Stimulated activated CD4-positive, alpha-beta T cell treated with anti-CD3 and anti-CD28 coated beads, Interleukin-1b, Interleukin-23, amount 100 ng/mL, for 1 hour (primary cell): ENCODE measurements around the gene MUL1.
"Not testable (repeated sequence)": the region's sequence is repeated elsewhere in the genome, so short reads cannot be mapped to it uniquely, and the experiment has no call there.

Source experiments
- DNase-seq, 2 donors: peaks; one replicate each; pipeline ENCODE4 v3.0.0-alpha.2; 2020; ENCODE audit warnings: low read depth in 2 of 2

Gene MUL1

DNA sequence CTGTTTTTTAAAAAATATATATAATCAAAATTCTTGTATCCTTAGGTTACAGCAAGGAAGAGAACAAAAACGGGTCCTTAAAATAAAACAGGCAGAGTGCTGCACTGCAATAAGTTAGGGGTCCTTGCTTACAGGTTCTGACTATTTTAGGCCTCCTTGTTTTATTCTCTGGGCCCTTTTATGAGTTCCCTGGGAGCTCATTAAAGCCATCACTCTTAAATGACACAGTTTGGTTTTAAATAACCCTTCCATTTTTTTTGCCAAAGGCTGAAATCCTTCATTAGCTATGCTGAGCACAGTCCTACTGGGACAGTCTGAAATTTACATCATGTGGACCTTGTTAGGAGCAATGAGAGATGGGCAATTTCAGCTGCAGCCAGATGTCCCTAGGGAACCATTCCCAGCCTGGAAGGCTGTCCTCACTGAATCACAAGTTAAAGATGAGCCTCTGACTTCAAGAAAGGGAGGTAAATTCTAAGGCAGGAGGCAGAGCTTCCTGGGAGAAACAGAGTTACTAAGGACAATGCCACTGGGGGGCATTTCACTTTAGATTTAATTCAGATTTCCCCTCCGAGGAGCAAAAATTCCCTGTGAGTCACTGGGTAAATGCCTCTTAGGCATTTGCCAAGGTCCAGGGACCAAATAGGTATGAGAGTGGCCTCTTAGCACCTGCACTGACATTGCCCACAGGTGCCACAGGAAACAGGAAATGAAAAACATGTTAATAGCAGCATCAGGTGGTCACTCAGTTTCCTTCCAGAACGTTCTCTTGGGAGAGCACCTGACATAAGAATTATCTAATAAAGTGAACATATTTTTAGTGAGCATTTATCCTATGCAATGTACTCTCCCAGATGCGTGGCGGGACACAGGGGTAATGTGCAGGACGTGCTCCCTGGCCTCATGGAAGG lies 3.8 kb upstream of the MUL1 start:
- DNase-seq: no peak

DNA sequence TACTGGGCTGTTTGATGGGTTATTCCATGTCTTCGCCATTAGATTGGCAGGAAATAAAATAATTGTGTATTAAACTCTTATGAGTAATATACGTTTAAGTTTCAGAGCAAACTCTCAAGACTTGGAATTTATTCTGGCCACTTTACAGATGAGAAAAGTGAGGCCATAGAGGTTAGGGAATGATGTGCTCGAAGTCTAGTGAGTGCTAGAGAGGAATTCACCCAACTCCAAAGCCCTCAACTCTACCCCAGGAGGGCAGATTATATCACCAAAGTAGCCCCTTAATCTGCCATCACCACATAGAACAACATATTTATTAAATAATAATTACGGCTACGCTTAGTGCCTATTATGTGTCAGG lies 440 bp upstream of the MUL1 start:
- DNase-seq: no peak

DNA sequence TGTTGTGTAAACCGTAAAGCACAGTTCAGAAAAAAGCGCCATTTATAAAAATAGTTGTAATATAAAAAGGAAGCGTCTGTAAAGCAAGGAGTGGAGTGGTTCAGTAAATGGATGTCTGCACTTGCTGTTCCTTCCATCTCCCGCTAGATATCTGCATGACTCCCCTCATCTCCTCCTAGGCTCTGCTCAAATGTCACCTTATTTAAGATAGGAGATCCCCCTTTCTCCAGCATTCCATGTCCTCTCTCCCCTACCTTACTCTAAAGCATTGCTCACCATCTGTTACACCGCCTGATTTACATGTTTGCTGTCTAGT lies 745 bp downstream of the MUL1 start:
- DNase-seq: no peak

DNA sequence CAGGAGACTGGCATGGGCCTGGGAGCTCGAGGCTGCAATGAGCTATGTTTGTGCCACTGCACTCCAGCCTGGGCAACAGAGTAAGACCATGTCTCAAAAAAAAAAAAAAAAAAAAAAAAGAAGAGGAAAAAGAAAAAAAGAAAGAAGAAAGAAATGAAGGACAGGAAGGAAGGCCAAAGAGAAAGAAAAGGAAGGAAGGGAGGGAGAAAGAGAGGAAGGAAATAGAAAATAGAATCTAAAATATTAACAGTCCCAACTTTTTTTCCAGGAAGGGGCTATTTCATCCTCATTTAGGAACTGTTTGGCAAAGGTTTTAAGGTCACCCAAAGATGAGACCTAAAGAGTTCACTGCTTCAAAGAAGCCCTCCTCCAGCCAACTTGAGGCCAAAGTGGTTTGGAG lies 2.5 kb downstream of the MUL1 start:
- DNase-seq: no peak

DNA sequence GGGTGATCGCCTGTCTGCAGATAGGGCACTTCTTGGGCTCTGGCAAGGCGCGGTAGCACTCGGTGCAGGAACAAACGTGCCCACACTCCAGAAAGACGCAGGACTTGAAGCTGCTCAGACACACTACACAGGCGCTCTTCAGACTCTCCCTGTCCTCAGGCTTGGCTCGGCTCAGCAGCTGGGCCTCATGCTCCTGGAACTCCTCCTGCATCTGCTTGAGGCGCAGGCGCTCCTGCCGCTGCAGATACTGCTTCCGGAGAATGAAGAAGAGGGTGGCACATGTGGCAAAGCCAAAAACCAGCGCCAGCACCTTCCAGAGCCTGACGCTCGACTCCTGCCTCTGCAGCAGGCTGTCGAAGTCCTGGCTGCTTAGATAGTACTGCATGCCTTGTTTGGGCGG lies 7.2 kb downstream of the MUL1 start:
- no peak for DNase-seq

DNA sequence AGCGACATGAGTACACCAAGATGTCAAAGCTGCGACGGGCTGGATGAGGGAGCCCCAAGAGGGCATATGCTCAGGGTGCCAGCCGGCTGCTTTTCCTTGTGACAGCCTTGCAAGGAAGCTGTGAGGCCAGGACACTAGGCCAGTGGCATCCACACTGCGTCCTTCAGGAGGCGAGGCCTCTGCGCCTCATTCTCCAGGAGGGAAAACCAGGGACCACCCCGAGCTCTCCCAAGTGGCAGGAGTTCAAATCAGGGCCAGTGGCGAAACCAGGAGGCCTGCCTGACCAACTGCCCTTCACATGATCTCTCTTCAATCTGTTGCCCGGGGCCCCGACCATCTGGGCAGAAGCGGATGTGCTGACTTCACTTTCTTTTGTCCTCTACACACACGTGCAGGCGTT lies 8.2 kb downstream of the MUL1 start:
- DNase-seq: no peak

DNA sequence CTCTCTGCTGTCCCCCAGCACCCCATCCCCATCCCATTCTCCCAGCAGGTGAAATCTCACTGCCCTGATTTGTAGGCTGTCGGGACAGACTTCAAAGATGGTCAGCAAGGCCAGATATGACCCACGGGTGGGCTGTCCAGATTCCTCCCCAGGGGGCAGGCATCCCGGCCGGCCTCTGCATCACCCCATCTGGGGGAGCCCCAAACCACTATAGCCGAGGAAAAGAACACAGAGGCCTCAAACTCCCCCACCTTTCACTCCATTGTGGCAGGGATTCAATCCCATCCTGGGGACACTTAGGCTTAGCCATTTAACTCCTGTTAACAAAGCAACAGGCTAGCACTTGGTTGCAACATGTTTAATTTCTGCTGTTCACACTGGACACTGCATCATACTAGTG lies 8.8 kb downstream of the MUL1 start:
- DNase-seq: no peak

DNA sequence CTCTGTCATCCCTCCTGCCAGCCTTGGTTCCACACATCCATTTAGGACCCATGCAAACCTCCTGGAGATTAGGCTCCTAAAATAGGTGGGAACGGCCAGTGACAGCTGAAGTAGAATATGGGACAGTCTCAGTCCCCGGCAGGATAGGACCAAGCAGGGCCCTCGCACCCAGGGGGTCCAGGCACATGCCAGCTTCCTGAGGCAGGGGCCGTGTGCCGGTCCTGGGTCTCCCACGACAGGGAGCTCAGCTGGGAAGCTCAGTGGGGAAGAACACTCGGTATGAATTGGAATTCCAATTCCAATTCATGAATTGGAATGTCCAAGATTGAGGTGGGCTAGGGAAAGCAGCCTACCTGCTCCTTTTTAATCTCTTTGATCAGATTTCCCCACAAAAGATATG lies 9.8 kb downstream of the MUL1 start:
- DNase-seq: no peak

DNA sequence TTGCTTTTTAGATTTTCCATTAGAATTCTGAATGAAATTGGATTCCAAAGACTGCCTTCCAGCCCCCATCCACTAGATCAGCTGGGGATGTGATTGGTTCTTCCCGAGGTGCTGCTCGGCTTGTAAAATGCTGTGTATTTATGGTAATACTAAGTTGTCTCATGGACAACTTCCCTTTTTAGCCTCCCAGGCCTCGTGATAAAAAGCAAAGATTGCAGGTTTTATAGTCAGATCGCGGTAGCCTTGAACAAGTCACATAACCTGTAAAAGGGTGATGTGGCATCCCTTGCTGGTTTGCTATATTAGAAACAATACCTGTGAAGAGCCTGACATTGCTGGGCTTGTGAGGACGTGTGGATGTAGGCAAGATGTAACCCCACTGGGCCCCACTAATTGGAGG lies 10.4 kb downstream of the MUL1 start:
- DNase-seq: no peak

DNA sequence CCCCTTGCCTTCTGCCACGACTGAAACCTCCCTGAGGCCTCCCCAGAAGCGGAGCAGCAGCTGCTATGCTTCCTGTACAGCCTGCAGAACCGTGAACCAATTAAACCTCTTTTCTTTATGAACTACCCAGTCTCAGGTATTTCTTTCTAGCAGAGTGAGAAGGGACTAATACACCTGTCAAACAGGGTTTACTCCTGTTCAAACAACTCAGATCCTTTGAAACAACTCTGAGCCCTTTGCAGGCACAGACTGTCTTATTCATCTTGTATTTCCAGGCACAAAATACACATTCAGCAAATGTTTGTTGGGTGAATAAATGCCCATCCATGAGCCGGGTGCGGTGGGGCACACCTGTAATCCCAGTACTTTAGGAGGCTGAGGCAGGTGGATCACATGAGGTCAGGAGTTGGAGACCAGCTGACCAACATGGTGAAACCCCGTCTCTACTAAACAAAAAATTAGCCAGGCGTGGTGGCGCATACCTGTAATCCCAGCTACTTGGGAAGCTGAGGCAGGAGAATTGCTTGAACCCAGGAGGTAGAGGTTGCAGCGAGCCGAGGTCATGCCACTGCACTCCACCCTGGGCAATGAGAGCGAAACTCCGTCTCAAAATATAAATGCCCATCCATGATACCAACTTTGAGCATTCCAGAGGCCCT lies 11.1 kb downstream of the MUL1 start:
- not testable (repeated sequence) for DNase-seq

DNA sequence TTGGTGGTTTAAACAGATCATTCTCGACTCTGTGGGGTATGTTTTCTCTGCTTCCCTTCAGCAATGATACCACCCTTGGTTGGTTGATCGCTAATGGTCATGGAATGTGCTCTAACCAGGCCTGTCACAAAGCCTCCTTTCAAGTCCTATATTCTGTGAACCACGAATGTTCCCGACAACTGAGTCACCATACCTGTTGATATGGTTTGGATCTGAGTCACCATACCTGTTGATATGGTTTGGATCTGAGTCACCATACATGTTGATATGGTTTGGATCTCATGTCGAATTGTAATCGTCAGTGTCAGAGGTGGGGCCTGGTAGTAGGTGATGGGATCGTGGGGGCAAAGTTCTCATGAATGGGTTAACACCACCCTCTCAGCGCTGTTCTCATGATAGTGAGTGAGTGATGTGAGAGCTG lies 11.7 kb downstream of the MUL1 start:
- DNase-seq: no peak

DNA sequence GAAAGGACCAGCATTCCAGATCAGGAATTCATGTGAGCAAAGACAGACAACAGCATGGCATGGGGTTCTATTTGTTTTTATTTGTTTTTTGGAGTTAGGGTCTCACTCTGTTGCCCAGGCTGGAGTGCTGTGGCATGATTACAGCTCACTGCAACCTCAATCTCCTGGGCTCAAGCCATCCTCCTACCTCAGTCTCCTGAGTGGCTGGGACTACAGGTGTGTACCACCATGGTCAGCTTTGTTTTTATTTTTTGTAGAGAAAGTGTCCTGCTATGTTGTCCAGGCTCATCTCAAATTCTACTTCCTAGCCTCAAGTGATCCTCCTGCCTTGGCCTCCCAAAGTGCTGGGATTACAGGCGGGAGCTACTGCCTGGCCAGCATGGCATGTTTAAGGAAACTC lies 12.3 kb downstream of the MUL1 start:
- DNase-seq: no peak

DNA sequence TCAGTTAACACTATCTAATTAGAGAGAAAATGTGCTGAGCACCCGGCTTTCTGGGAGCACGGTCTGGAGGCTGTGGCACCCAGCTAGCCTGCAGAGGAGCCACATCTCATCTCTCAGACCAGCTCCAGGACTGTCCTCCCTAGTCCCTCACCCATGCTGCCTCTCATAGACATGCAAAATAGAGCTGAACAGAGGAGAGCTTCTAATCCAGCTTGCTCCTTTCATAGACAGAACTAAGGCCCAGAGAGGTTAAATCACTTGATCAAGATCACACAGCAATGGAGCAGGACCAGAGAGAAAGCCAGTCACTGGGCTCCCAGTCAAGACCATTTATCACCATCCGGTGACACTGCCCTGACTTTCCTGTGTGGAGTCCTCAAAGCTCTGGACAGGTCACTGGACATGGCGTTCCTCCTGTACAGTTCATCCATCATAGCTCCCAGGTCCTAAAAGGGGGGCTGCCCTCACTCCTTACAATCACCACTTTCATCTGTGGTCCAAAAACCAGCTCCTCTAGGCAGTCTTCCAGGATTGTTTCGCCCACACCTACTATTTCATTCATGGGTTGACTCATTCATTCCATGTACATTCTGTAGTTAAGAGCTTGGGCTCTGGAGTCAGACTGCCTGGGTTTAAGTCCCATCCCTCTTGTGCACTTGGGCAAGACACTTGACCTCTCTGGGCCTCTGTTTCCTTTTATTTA lies 13.2 kb downstream of the MUL1 start:
- no peak for DNase-seq

DNA sequence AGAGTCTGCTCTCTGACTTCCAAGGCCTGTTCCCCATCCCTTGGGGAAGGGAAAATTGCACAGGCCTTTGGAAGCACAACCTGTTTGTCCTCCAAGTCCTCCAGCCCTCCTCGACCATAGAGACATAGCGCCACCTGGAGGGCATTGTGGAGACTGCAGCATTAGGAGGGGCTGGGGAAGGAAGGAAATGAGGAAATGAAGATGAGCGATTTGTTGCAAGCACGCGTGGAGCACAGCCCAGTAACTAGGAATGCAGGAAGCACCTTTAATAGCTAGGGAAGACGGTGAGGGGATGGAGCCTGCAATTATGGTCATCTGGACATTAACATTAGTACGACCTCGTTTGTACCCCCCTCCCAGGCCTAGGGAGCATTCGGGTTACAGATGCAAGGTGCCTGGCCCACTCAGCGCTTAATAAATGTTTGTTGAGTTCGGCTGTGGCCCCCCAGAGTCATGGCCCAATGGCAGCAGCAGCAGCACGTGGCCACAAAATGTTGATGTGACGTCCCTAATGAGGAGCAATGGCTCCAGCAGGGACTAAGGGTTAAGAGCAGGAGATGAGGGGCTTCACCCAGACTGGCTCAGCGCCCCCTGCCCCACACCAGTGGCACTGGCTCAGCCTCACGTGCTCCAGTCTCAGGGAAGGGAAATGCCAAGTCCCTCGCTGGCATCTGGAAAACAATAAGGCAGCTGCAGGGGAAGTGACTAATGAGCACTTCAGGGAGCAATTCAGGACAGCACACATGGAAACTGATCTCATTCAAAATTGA lies 13.9 kb downstream of the MUL1 start:
- peak; percentile 60 to 72 for DNase-seq

DNA sequence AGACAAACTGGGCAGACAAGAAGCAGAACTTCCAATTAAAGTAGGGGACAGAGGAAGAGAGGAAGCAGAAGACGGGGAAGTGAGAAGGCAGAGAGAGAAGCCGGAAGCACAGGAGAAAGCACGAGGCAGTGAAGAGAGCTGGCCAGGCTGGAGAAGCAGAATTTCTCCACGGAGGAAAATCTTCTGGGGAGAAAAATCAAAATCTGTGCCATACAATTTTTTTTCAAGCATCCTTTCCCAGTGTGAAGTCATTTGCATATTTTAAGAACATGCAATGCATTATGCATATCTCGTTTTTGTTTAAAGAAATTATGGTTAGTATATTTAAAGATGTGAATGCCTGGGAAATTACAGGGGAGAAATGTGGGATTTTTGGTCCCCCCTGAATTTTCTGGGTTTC lies 14.6 kb downstream of the MUL1 start:
- DNase-seq: no peak

DNA sequence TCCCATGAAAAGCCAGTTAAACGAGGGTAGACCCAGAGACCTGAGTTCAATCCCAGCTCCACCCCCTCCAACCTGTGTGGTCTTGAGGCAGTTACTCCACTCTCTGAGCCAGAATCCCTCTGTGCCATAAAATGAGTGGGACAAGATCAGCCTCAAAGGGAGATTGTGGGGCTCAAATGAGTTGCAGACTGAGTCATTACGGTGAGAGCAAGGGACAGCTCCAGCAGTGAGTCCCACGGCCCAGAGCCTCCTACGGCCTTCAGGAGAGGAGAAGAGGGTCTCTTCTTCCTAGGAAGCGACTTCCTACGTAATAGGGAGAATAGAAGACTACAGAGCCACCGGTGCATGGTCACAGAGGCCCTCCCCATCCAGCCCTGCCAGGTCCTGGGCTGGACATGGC lies 15.2 kb downstream of the MUL1 start:
- DNase-seq: no peak

DNA sequence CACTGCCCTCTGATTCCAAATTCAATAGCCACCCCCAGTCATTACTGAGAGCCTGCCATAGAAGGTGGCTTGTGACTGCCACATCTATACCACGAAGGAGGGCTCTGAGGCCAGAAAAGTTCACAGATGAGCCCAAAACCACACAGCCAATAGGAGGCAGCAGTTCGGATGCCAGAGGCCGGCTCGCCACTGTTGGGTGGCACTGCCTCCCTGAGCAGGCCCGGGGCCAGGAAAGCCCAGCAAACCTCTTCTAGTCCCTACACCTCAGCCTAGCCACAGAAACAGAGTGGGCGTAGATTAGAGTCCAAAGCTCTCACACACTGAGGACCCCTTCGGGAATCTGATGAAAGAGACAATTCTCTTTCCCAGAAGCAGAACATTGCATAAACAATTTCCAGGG lies 16.1 kb downstream of the MUL1 start:
- DNase-seq: no peak

DNA sequence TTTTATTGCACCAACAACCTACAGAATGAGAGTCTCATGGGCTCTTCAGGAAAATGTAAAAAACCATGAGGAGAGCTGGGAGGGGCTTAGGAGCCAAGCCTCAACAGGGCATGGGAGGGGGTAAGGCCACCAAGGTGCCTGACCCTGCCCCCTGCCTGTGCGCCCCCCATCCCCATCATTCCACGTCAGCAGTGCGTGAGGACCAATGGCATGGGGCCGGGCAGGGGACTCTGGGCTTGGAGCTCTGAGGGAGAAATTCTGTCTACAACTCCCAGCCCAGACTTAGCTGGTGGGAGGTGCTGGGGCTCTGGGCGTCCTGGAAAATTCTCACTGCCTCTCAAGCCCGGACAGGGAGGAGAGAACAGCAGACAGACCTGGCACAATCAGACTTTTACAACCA lies 16.8 kb downstream of the MUL1 start:
- no peak for DNase-seq

DNA sequence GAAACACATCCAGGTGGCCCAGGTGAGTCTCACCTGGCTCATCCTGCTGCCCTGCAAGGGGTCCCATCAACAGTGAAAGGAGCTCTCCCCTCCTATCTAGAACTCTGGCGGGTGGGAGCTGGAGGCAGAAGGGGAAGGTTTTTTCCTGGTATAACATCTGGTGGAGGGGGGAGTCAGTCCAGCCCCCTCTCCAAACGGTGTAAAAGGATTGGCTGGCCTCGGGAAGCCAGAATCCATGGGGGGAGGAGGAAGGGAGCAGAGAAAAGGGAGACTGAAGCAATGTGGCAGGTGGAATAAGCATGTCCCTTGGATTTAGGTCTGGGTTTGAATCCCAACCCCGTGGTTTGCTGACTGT lies 20.7 kb downstream of the MUL1 start:
- no peak for DNase-seq

DNA sequence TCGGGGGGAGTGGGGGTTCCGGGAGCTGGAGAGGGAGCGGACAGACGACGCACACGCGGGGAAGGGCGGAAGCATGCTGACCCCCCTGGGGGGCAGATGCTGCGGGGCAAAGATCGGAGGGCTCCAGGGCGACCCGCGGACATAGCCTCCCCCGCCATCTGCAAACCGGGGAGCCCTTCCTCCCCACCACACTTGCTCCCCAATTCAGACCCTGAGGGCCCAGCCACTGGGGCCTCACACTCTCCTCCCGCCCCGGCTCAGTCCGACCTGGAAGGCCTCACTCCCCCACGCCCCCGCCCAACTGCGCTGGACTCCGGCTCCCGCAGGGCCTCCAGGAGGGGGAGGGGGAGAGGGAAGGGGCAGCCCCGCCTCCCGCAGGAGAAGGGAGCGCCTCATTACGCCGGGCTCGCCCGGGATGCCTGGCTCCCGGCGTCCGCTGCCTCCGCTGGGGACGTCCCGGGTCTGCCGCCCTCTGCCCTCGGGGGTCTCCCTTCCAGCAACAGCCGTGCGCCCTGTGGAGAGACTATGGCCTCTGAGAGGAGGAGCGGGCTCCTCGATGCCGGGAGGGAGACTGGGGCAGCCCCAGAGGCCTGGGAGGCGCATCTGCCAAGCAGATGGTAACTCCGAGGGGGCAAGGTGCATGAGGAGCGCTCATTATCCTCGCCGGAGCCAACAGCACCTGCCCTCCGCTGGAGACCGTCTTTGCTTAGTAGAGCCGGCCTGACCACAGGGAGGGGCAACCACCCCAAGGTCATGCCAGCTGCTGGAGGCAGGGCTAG lies 21.3 kb downstream of the MUL1 start:
- no peak for DNase-seq
